ENCODE measurements around the gene HCFC2.

Gene HCFC2

GRCh38 chr12:104150416-104150815 is 86.1 kb downstream of the HCFC2 start:
- Histone ChIP-seq H3K79me2 (ENCODE audit: insufficient read depth, low read length) (no peaks in the 10 kb centered on the region), H3K4me1 (ENCODE audit: insufficient read depth, low read length) (no peaks in the 10 kb centered on the region), H3K9ac (ENCODE audit: low read depth, low read length) (no peak overlapping the region), H3K4me3 (ENCODE audit: low read depth in 1 of 2, low read length in 2 of 2) (no peak overlapping the region), H2AFZ (ENCODE audit: low read depth, low read length) (no peak overlapping the region), H3K9me3 (ENCODE audit: insufficient read depth, low read length, severe bottlenecking) (no peaks in the 10 kb centered on the region), H3K36me3 (ENCODE audit: insufficient read depth, low read length) (no peaks in the 10 kb centered on the region), H3K4me2 (ENCODE audit: insufficient read depth, low read length) (no peak overlapping the region), H3K27ac (ENCODE audit: low read length) (no peak overlapping the region), H3K27me3 (ENCODE audit: insufficient read depth, low read length, poor library complexity) (peaks cover 5% of the 10 kb centered on the region), H4K20me1 (ENCODE audit: insufficient read depth, low read length) (no peaks in the 10 kb centered on the region)
- no peak for DNase-seq
- no peak for ATAC-seq (ENCODE audit: insufficient read depth, low read depth)
- TF ChIP-seq CTCF (IDR thresholded peaks at IDR 0.05; ENCODE audit: borderline replicate concordance, extremely low read depth, low read length, poor library complexity, severe bottlenecking), result no peak
- no peak for TF ChIP-seq EZH2 (IDR thresholded peaks at IDR 0.05; ENCODE audit: borderline replicate concordance, low read depth, low read length, severe bottlenecking)

GRCh38 chr12:104152685-104153241 is 88.4 kb downstream of the HCFC2 start:
- H4K20me1 ChIP-seq (ENCODE audit: insufficient read depth, low read length), result no peaks in the 10 kb centered on the region
- DNase-seq (no peak), ATAC-seq (ENCODE audit: insufficient read depth, low read depth) (no peak)
- no peak overlapping the region for H3K4me2 ChIP-seq (ENCODE audit: insufficient read depth, low read length)
- TF ChIP-seq EZH2 (IDR thresholded peaks at IDR 0.05; ENCODE audit: borderline replicate concordance, low read depth, low read length, severe bottlenecking) (no peak), CTCF (IDR thresholded peaks at IDR 0.05; ENCODE audit: borderline replicate concordance, extremely low read depth, low read length, poor library complexity, severe bottlenecking) (no peak)
- H3K4me3 ChIP-seq (ENCODE audit: low read depth in 1 of 2, low read length in 2 of 2), result no peak overlapping the region
- H3K27me3 ChIP-seq (ENCODE audit: insufficient read depth, low read length, poor library complexity), result peaks cover 5% of the 10 kb centered on the region
- H3K9me3 ChIP-seq (ENCODE audit: insufficient read depth, low read length, severe bottlenecking), result no peaks in the 10 kb centered on the region
- no peak overlapping the region for H3K27ac ChIP-seq (ENCODE audit: low read length)
- no peaks in the 10 kb centered on the region for H3K4me1 ChIP-seq (ENCODE audit: insufficient read depth, low read length)
- H3K9ac ChIP-seq (ENCODE audit: low read depth, low read length), result no peak overlapping the region
- H3K79me2 ChIP-seq (ENCODE audit: insufficient read depth, low read length), result no peaks in the 10 kb centered on the region
- no peak overlapping the region for H2AFZ ChIP-seq (ENCODE audit: low read depth, low read length)
- H3K36me3 ChIP-seq (ENCODE audit: insufficient read depth, low read length), result no peaks in the 10 kb centered on the region

- H3K4me3 ChIP-seq (ENCODE audit: low read depth in 1 of 2, low read length in 2 of 2), result no peak overlapping the region
These were observed 90.0 kb downstream of the HCFC2 start for GRCh38 chr12:104154286-104154685.

More at GRCh38 chr12:104154286-104154685, 90.0 kb downstream of the HCFC2 start:
- Histone ChIP-seq H3K4me1 (ENCODE audit: insufficient read depth, low read length) (no peaks in the 10 kb centered on the region), H2AFZ (ENCODE audit: low read depth, low read length) (no peak overlapping the region), H3K9ac (ENCODE audit: low read depth, low read length) (no peak overlapping the region), H3K79me2 (ENCODE audit: insufficient read depth, low read length) (no peaks in the 10 kb centered on the region), H3K9me3 (ENCODE audit: insufficient read depth, low read length, severe bottlenecking) (no peaks in the 10 kb centered on the region), H4K20me1 (ENCODE audit: insufficient read depth, low read length) (no peaks in the 10 kb centered on the region), H3K4me2 (ENCODE audit: insufficient read depth, low read length) (no peak overlapping the region), H3K27me3 (ENCODE audit: insufficient read depth, low read length, poor library complexity) (peaks cover 5% of the 10 kb centered on the region), H3K36me3 (ENCODE audit: insufficient read depth, low read length) (no peaks in the 10 kb centered on the region), H3K27ac (ENCODE audit: low read length) (no peak overlapping the region)
- ATAC-seq (ENCODE audit: insufficient read depth, low read depth) (no peak), DNase-seq (no peak)
- TF ChIP-seq EZH2 (IDR thresholded peaks at IDR 0.05; ENCODE audit: borderline replicate concordance, low read depth, low read length, severe bottlenecking), result no peak
- no peak for TF ChIP-seq CTCF (IDR thresholded peaks at IDR 0.05; ENCODE audit: borderline replicate concordance, extremely low read depth, low read length, poor library complexity, severe bottlenecking)
